ENCODE measurements around the gene NKX2-4. TPM values are rescaled to one million over a fixed set of nuclear protein-coding genes. Genes with fewer than 3 reads are reported as not detected.

The NKX2-4 gene
- total RNA-seq, 5 donors from 2014 or later (not counting 1 experiment from before 2014, with no cell fraction given) = not detected

- DNase-seq = no peak
- H3K27me3 ChIP-seq (replicated peaks in 1 of 2; ENCODE audit: control insufficient read depth in 2 of 2, extremely low read depth in 1 of 2, insufficient read depth in 2 of 2, low read length in 1 of 2) = peaks cover 0 to 4% of the 10 kb centered on the region in 2 experiments
- H3K9me3 Mint-ChIP-seq = no peaks in the 10 kb centered on the region
- no peak overlapping the region for H3K4me3 ChIP-seq (ENCODE audit: control insufficient read depth in 1 of 2, extremely low read depth in 1 of 2, low read length in 1 of 2)
- H3K36me3 ChIP-seq (ENCODE audit: control insufficient read depth in 2 of 2, extremely low read depth in 1 of 2, insufficient read depth in 1 of 2, low read length in 1 of 2) = peaks cover 2 to 51% of the 10 kb centered on the region in 2 donors
- H3K4me1 ChIP-seq (ENCODE audit: control insufficient read depth in 1 of 2, extremely low read depth in 1 of 2, insufficient read depth in 2 of 2, low read length in 2 of 2) = no peaks in the 10 kb centered on the region
- no peak overlapping the region for H3K27ac Mint-ChIP-seq
- no peak for ATAC-seq (replicated peaks in 1 of 4)
- CTCF ChIA-PET = no interaction called here
- peaks cover 61% of the 10 kb centered on the region for H3K36me3 Mint-ChIP-seq
- POLR2A ChIA-PET = no interaction called here
- no peak overlapping the region for H3K27ac ChIP-seq (ENCODE audit: low read length)
- peaks cover 0 to under 1% of the 10 kb centered on the region in 2 donors for H3K27me3 Mint-ChIP-seq
- 100% methylated on average over 3 of the region's 5 CpGs for WGBS (ENCODE audit: insufficient coverage)
- no peaks in the 10 kb centered on the region for H3K9me3 ChIP-seq
- peaks cover 0 to under 1% (median 0%) of the 10 kb centered on the region in 3 donors for H3K4me1 Mint-ChIP-seq
- no peak overlapping the region for H3K4me3 Mint-ChIP-seq
Observed at GRCh38 chr20:21386111-21386510, 11.2 kb downstream of the NKX2-4 start.

GRCh38 chr20:21384308-21384892 lies 12.9 kb downstream of the NKX2-4 start:
- ChIA-PET POLR2A (no interaction called here), CTCF (no interaction called here)
- Mint-ChIP-seq H3K36me3 (peaks cover 58% of the 10 kb centered on the region), H3K4me3 (no peak overlapping the region), H3K9me3 (no peaks in the 10 kb centered on the region), H3K27ac (no peak overlapping the region), H3K27me3 (no peaks in the 10 kb centered on the region), H3K4me1 (no peaks in the 10 kb centered on the region)
- Histone ChIP-seq H3K9me3 (no peaks in the 10 kb centered on the region), H3K4me1 (ENCODE audit: control insufficient read depth in 1 of 2, extremely low read depth in 1 of 2, insufficient read depth in 2 of 2, low read length in 2 of 2) (no peaks in the 10 kb centered on the region), H3K4me3 (ENCODE audit: control insufficient read depth in 1 of 2, extremely low read depth in 1 of 2, low read length in 1 of 2) (no peak overlapping the region), H3K27me3 (replicated peaks in 1 of 2; ENCODE audit: control insufficient read depth in 2 of 2, extremely low read depth in 1 of 2, insufficient read depth in 2 of 2, low read length in 1 of 2) (no peaks in the 10 kb centered on the region), H3K27ac (ENCODE audit: low read length) (no peak overlapping the region), H3K36me3 (ENCODE audit: control insufficient read depth in 2 of 2, extremely low read depth in 1 of 2, insufficient read depth in 1 of 2, low read length in 1 of 2) (peaks cover 2 to 59% of the 10 kb centered on the region in 2 donors)
- ATAC-seq (replicated peaks in 1 of 4) (no peak), DNase-seq (no peak)
- no CpG with 5 or more reads among the region's 5 CpGs for WGBS (ENCODE audit: insufficient coverage)

GRCh38 chr20:21381619-21382018 lies 15.7 kb downstream of the NKX2-4 start:
- no peak overlapping the region for H3K27ac Mint-ChIP-seq
- H3K27me3 Mint-ChIP-seq = no peaks in the 10 kb centered on the region
- Histone ChIP-seq H3K36me3 (ENCODE audit: control insufficient read depth in 2 of 2, extremely low read depth in 1 of 2, insufficient read depth in 1 of 2, low read length in 1 of 2) (peaks cover 2 to 58% of the 10 kb centered on the region in 2 donors), H3K27ac (ENCODE audit: low read length) (no peak overlapping the region), H3K4me1 (ENCODE audit: control insufficient read depth in 1 of 2, extremely low read depth in 1 of 2, insufficient read depth in 2 of 2, low read length in 2 of 2) (no peaks in the 10 kb centered on the region), H3K27me3 (replicated peaks in 1 of 2; ENCODE audit: control insufficient read depth in 2 of 2, extremely low read depth in 1 of 2, insufficient read depth in 2 of 2, low read length in 1 of 2) (no peaks in the 10 kb centered on the region), H3K9me3 (no peaks in the 10 kb centered on the region), H3K4me3 (ENCODE audit: control insufficient read depth in 1 of 2, extremely low read depth in 1 of 2, low read length in 1 of 2) (no peak overlapping the region)
- no peak overlapping the region for H3K4me3 Mint-ChIP-seq
- H3K9me3 Mint-ChIP-seq = no peaks in the 10 kb centered on the region
- H3K4me1 Mint-ChIP-seq = peaks cover 0 to 2% (median under 1%) of the 10 kb centered on the region in 3 donors
- H3K36me3 Mint-ChIP-seq = peaks cover 59% of the 10 kb centered on the region
- DNase-seq = no peak
- WGBS (ENCODE audit: insufficient coverage) = no CpG with 5 or more reads among the region's 1 CpG
- POLR2A ChIA-PET = interaction anchor here in 1 of 2 donors (0.5 to 0.7 kb wide), 2 partner anchors 86 to 326 kb away, joined by 3 to 4 read pairs; no protein-coding TSS in a partner anchor
- no peak for ATAC-seq (replicated peaks in 1 of 4)
- CTCF ChIA-PET = interaction anchor here in 1 of 2 donors (0.6 kb wide), 2 partner anchors 12 to 1306 kb away, joined by 3 read pairs; no protein-coding TSS in a partner anchor

GRCh38 chr20:21380711-21381110 lies 16.6 kb downstream of the NKX2-4 start:
- Histone ChIP-seq H3K27me3 (replicated peaks in 1 of 2; ENCODE audit: control insufficient read depth in 2 of 2, extremely low read depth in 1 of 2, insufficient read depth in 2 of 2, low read length in 1 of 2) (no peaks in the 10 kb centered on the region), H3K27ac (ENCODE audit: low read length) (no peak overlapping the region), H3K36me3 (ENCODE audit: control insufficient read depth in 2 of 2, extremely low read depth in 1 of 2, insufficient read depth in 1 of 2, low read length in 1 of 2) (peaks cover 2 to 50% of the 10 kb centered on the region in 2 donors), H3K4me3 (ENCODE audit: control insufficient read depth in 1 of 2, extremely low read depth in 1 of 2, low read length in 1 of 2) (no peak overlapping the region), H3K4me1 (ENCODE audit: control insufficient read depth in 1 of 2, extremely low read depth in 1 of 2, insufficient read depth in 2 of 2, low read length in 2 of 2) (no peaks in the 10 kb centered on the region), H3K9me3 (no peaks in the 10 kb centered on the region)
- ChIA-PET CTCF (interaction anchor here in 1 of 2 donors (0.5 kb wide), 1 partner anchor 59 kb away, joined by 3 read pairs; no protein-coding TSS in a partner anchor), POLR2A (interaction anchor here (0.6 to 1.1 kb wide), 2 partner anchors 28 to 44 kb away, joined by 3 to 4 read pairs; no protein-coding TSS in a partner anchor)
- Mint-ChIP-seq H3K9me3 (no peaks in the 10 kb centered on the region), H3K4me1 (peaks cover 0 to 3% (median 2%) of the 10 kb centered on the region in 3 donors), H3K27ac (no peak overlapping the region), H3K4me3 (no peak overlapping the region), H3K27me3 (no peaks in the 10 kb centered on the region), H3K36me3 (peaks cover 56% of the 10 kb centered on the region)
- ATAC-seq (replicated peaks in 1 of 4) (no peak), DNase-seq (no peak)
- WGBS (ENCODE audit: insufficient coverage) = no CpG with 5 or more reads among the region's 2 CpGs

GRCh38 chr20:21378259-21378658 lies 19.1 kb downstream of the NKX2-4 start:
- H3K36me3 ChIP-seq (ENCODE audit: control insufficient read depth in 2 of 2, extremely low read depth in 1 of 2, insufficient read depth in 1 of 2, low read length in 1 of 2) = peaks cover 0 to 33% of the 10 kb centered on the region in 2 donors
- 100% methylated on average over 1 of the region's 5 CpGs for WGBS (ENCODE audit: insufficient coverage)
- Mint-ChIP-seq H3K27me3 (no peaks in the 10 kb centered on the region), H3K36me3 (peaks cover 56% of the 10 kb centered on the region), H3K9me3 (no peaks in the 10 kb centered on the region), H3K4me1 (peaks cover 6 to 10% (median 7%) of the 10 kb centered on the region in 3 donors), H3K4me3 (no peak overlapping the region), H3K27ac (no peak overlapping the region)
- no peak for ATAC-seq (replicated peaks in 1 of 4)
- no peak for DNase-seq
- POLR2A ChIA-PET = no interaction called here
- no peaks in the 10 kb centered on the region for H3K27me3 ChIP-seq (replicated peaks in 1 of 2; ENCODE audit: control insufficient read depth in 2 of 2, extremely low read depth in 1 of 2, insufficient read depth in 2 of 2, low read length in 1 of 2)
- H3K27ac ChIP-seq (ENCODE audit: low read length) = no peak overlapping the region
- CTCF ChIA-PET = no interaction called here
- H3K4me3 ChIP-seq (ENCODE audit: control insufficient read depth in 1 of 2, extremely low read depth in 1 of 2, low read length in 1 of 2) = no peak overlapping the region
- H3K4me1 ChIP-seq (ENCODE audit: control insufficient read depth in 1 of 2, extremely low read depth in 1 of 2, insufficient read depth in 2 of 2, low read length in 2 of 2) = no peaks in the 10 kb centered on the region
- H3K9me3 ChIP-seq = no peaks in the 10 kb centered on the region

- H3K36me3 Mint-ChIP-seq = peaks cover 56% of the 10 kb centered on the region
- Histone ChIP-seq H3K36me3 (ENCODE audit: control insufficient read depth in 2 of 2, extremely low read depth in 1 of 2, insufficient read depth in 1 of 2, low read length in 1 of 2) (peaks cover 0 to 28% of the 10 kb centered on the region in 2 donors), H3K27ac (ENCODE audit: low read length) (no peak overlapping the region), H3K4me1 (ENCODE audit: control insufficient read depth in 1 of 2, extremely low read depth in 1 of 2, insufficient read depth in 2 of 2, low read length in 2 of 2) (no peaks in the 10 kb centered on the region), H3K27me3 (replicated peaks in 1 of 2; ENCODE audit: control insufficient read depth in 2 of 2, extremely low read depth in 1 of 2, insufficient read depth in 2 of 2, low read length in 1 of 2) (no peaks in the 10 kb centered on the region), H3K9me3 (no peaks in the 10 kb centered on the region), H3K4me3 (ENCODE audit: control insufficient read depth in 1 of 2, extremely low read depth in 1 of 2, low read length in 1 of 2) (no peak overlapping the region)
- POLR2A ChIA-PET = no interaction called here
- no peak overlapping the region for H3K4me3 Mint-ChIP-seq
- no peak for ATAC-seq (replicated peaks in 1 of 4)
- 92% methylated on average over 2 of the region's 9 CpGs for WGBS (ENCODE audit: insufficient coverage)
- no peaks in the 10 kb centered on the region for H3K9me3 Mint-ChIP-seq
- CTCF ChIA-PET = no interaction called here
- H3K4me1 Mint-ChIP-seq = peaks cover 7 to 12% (median 10%) of the 10 kb centered on the region in 3 donors
- no peaks in the 10 kb centered on the region for H3K27me3 Mint-ChIP-seq
- DNase-seq = no peak
- H3K27ac Mint-ChIP-seq = no peak overlapping the region
Observed at GRCh38 chr20:21377701-21378100, 19.6 kb downstream of the NKX2-4 start.

All from T-cell (primary cell).